Nephron (organoid): ENCODE data around the gene SKAP2.

ENCODE experiments used
- H3K27ac Mint-ChIP-seq, 3 experiments: 2 replicates each; pipeline ENCODE4 v1.8.0; 2020; ENCODE audit warnings: mixed read lengths in 3 of 3, mild to moderate bottlenecking in 2 of 3, moderate library complexity in 1 of 3
- H3K27me3 Mint-ChIP-seq: 2 replicates; pipeline ENCODE4 v1.8.0; 2021; ENCODE audit warnings: low read depth, mild to moderate bottlenecking, moderate library complexity, mixed read lengths
- H3K36me3 Mint-ChIP-seq: 2 replicates; pipeline ENCODE4 v1.8.0; 2020; ENCODE audit warnings: low read depth, mixed read lengths
- H3K4me1 Mint-ChIP-seq: 2 replicates; pipeline ENCODE4 v1.8.0; 2020; ENCODE audit warnings: mixed read lengths
- H3K4me3 Mint-ChIP-seq, 3 experiments: 2 replicates each; pipeline ENCODE4 v1.8.0; 2020; ENCODE audit warnings: mild to moderate bottlenecking in 3 of 3, mixed read lengths in 3 of 3, moderate library complexity in 2 of 3
- H3K9me3 Mint-ChIP-seq: 2 replicates; pipeline ENCODE4 v1.8.0; 2020; ENCODE audit warnings: mixed read lengths
- TF ChIP-seq, protein P1 (sequence below), 3 experiments: fragments of 200-600 bp; sonication (generic); IDR thresholded peaks; one replicate each; pipeline ENCODE4 v1.5.0; 2021; ENCODE audit warnings: antibody characterized with exemption in 3 of 3; ENCODE audit not compliant: unreplicated experiment in 3 of 3

Gene SKAP2, protein sequence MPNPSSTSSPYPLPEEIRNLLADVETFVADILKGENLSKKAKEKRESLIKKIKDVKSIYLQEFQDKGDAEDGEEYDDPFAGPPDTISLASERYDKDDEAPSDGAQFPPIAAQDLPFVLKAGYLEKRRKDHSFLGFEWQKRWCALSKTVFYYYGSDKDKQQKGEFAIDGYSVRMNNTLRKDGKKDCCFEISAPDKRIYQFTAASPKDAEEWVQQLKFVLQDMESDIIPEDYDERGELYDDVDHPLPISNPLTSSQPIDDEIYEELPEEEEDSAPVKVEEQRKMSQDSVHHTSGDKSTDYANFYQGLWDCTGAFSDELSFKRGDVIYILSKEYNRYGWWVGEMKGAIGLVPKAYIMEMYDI

GRCh38 chr7:26864309-26865093, at the start of gene SKAP2:
Gene SKAP2, minus strand, starts transcription at chr7:26864590. Its CDS starts 161 bp downstream, at chr7:26864429.
- H3K27me3 Mint-ChIP-seq: peaks cover 32% of the 10 kb centered on the region
- TF ChIP-seq, protein P1, sequence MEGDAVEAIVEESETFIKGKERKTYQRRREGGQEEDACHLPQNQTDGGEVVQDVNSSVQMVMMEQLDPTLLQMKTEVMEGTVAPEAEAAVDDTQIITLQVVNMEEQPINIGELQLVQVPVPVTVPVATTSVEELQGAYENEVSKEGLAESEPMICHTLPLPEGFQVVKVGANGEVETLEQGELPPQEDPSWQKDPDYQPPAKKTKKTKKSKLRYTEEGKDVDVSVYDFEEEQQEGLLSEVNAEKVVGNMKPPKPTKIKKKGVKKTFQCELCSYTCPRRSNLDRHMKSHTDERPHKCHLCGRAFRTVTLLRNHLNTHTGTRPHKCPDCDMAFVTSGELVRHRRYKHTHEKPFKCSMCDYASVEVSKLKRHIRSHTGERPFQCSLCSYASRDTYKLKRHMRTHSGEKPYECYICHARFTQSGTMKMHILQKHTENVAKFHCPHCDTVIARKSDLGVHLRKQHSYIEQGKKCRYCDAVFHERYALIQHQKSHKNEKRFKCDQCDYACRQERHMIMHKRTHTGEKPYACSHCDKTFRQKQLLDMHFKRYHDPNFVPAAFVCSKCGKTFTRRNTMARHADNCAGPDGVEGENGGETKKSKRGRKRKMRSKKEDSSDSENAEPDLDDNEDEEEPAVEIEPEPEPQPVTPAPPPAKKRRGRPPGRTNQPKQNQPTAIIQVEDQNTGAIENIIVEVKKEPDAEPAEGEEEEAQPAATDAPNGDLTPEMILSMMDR (IDR thresholded peaks at IDR 0.05; ENCODE audit: unreplicated experiment in 3 of 3): no peak
- no peaks in the 10 kb centered on the region for H3K36me3 Mint-ChIP-seq
- peak within 1 kb of the TSS; percentile 95 to 97 (median 96) for H3K4me3 Mint-ChIP-seq
- peaks cover 17% of the 10 kb centered on the region for H3K4me1 Mint-ChIP-seq
- peak within 1 kb of the TSS; percentile 95 to 100 (median 100) for H3K27ac Mint-ChIP-seq
- H3K9me3 Mint-ChIP-seq: peaks cover 3% of the 10 kb centered on the region

GRCh38 chr7:26912933-26913536, 48.6 kb upstream of the SKAP2 start:
- Mint-ChIP-seq H3K9me3 (no peaks in the 10 kb centered on the region), H3K4me3 (no peak overlapping the region), H3K27me3 (no peaks in the 10 kb centered on the region), H3K36me3 (no peaks in the 10 kb centered on the region), H3K27ac (no peak overlapping the region), H3K4me1 (no peaks in the 10 kb centered on the region)
- TF ChIP-seq, protein P1 (IDR thresholded peaks at IDR 0.05; ENCODE audit: unreplicated experiment in 3 of 3): no peak

DNA sequence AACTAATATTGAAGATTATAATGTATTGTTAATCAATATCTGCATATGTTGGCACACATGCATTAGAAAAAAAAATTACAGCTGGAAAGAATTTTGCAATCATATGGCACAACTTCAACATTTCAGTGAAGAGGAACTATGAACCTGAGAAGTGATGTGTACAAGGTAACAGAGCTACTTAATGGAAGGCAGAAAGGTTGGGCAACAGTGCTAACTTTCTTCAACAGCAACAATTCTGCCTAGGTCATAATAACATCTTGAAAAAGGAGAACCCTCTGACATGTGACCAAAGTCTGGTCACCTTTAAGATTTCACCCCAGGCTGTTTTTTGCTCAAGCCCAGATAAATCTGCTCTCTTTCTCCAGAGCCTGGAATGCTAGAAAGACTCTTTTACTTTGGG, 47.9 kb upstream of the SKAP2 start:
- Mint-ChIP-seq H3K9me3 (no peaks in the 10 kb centered on the region), H3K4me1 (no peaks in the 10 kb centered on the region), H3K27ac (no peak overlapping the region), H3K27me3 (no peaks in the 10 kb centered on the region), H3K36me3 (no peaks in the 10 kb centered on the region), H3K4me3 (no peak overlapping the region)
- TF ChIP-seq, protein P1 (IDR thresholded peaks at IDR 0.05; ENCODE audit: unreplicated experiment in 3 of 3): no peak

DNA sequence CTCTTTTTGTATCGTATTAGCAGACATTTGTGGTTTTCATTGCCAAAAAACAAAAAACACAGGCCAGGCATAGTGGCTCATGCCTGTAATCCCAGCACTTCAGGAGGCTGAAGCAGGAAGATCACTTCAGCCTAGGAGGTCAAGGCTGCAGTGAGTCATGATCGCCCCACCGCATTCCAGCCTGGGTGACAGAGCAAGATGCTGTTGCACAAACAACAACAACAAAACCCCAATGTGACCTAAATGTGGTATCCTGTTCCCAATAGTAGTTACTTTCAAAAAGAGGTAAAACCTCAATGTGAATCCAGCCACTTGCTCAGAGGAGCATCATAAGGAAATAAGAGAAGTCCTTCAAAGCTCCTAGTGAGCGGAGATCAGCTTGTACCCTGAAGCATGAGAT, 45.8 kb upstream of the SKAP2 start:
- no peak overlapping the region for H3K4me3 Mint-ChIP-seq
- H3K27me3 Mint-ChIP-seq: no peaks in the 10 kb centered on the region
- TF ChIP-seq, protein P1 (IDR thresholded peaks at IDR 0.05; ENCODE audit: unreplicated experiment in 3 of 3): no peak
- H3K4me1 Mint-ChIP-seq: no peaks in the 10 kb centered on the region
- H3K27ac Mint-ChIP-seq: no peak overlapping the region
- H3K9me3 Mint-ChIP-seq: no peaks in the 10 kb centered on the region
- H3K36me3 Mint-ChIP-seq: no peaks in the 10 kb centered on the region

GRCh38 chr7:26900251-26900650, 35.9 kb upstream of the SKAP2 start:
- H3K27me3 Mint-ChIP-seq: no peaks in the 10 kb centered on the region
- TF ChIP-seq, protein P1 (IDR thresholded peaks at IDR 0.05; ENCODE audit: unreplicated experiment in 3 of 3): no peak
- H3K27ac Mint-ChIP-seq: no peak overlapping the region

More at GRCh38 chr7:26900251-26900650, 35.9 kb upstream of the SKAP2 start:
- no peaks in the 10 kb centered on the region for H3K9me3 Mint-ChIP-seq
- no peaks in the 10 kb centered on the region for H3K36me3 Mint-ChIP-seq
- no peaks in the 10 kb centered on the region for H3K4me1 Mint-ChIP-seq
- no peak overlapping the region for H3K4me3 Mint-ChIP-seq
